Measurements from ENCODE around the gene NCEH1. TPM values are rescaled to one million over a fixed set of nuclear protein-coding genes. Genes with fewer than 3 reads are reported as not detected.

Gene NCEH1
- total and polyA plus RNA-seq, 2 experiments from 2014 or later: 4.7 to 10.5 TPM

- Histone ChIP-seq H4K20me1 (ENCODE audit: insufficient read depth, poor library complexity, severe bottlenecking) (no peaks in the 10 kb centered on the region), H3K4me1 (ENCODE audit: insufficient read depth) (peaks cover 24% of the 10 kb centered on the region), H2AFZ (no peak overlapping the region), H3K27me3 (no peaks in the 10 kb centered on the region), H3K4me2 (no peak overlapping the region), H3K9me2 (replicated peaks; ENCODE audit: insufficient read depth) (no peaks in the 10 kb centered on the region), H3K27ac (no peak overlapping the region), H3K4me3 (no peak overlapping the region), H3K79me2 (no peaks in the 10 kb centered on the region), H3K36me3 (replicated peaks; ENCODE audit: insufficient read depth, low read depth) (no peaks in the 10 kb centered on the region), H3K9me3 (ENCODE audit: low read depth) (no peaks in the 10 kb centered on the region)
- no peak for DNase-seq (ENCODE audit: low spot score)
- TF ChIP-seq EZH2 (IDR thresholded peaks at IDR 0.05; ENCODE audit: borderline replicate concordance) (no peak), CTCF (IDR thresholded peaks at IDR 0.05; ENCODE audit: poor library complexity) (no peak), EZH2phosphoT487 (IDR thresholded peaks at IDR 0.05; ENCODE audit: low read depth, severe bottlenecking, unreplicated experiment) (no peak)
- WGBS (ENCODE audit: low lambda C conversion rate, missing lambda C conversion rate): 96% methylated on average over 11 of the region's 11 CpGs
Measured at GRCh38 chr3:172591876-172592771, 118.7 kb downstream of the NCEH1 start.

- Histone ChIP-seq H3K4me1 (ENCODE audit: insufficient read depth) (peaks cover 24% of the 10 kb centered on the region), H3K4me2 (peak overlapping the region; percentile 1), H3K9me3 (ENCODE audit: low read depth) (no peaks in the 10 kb centered on the region), H2AFZ (no peak overlapping the region), H3K36me3 (replicated peaks; ENCODE audit: insufficient read depth, low read depth) (no peaks in the 10 kb centered on the region), H3K4me3 (no peak overlapping the region), H4K20me1 (ENCODE audit: insufficient read depth, poor library complexity, severe bottlenecking) (no peaks in the 10 kb centered on the region), H3K27ac (peak overlapping the region; percentile 7), H3K27me3 (no peaks in the 10 kb centered on the region), H3K9me2 (replicated peaks; ENCODE audit: insufficient read depth) (no peaks in the 10 kb centered on the region), H3K79me2 (no peaks in the 10 kb centered on the region)
- WGBS (ENCODE audit: low lambda C conversion rate, missing lambda C conversion rate): 41% methylated on average over 4 of the region's 4 CpGs
- TF ChIP-seq CTCF (IDR thresholded peaks at IDR 0.05; ENCODE audit: poor library complexity): no peak
- no peak for TF ChIP-seq EZH2phosphoT487 (IDR thresholded peaks at IDR 0.05; ENCODE audit: low read depth, severe bottlenecking, unreplicated experiment)
- TF ChIP-seq EZH2 (IDR thresholded peaks at IDR 0.05; ENCODE audit: borderline replicate concordance): no peak
- DNase-seq (ENCODE audit: low spot score): no peak
Measured at GRCh38 chr3:172591125-172591605, 119.7 kb downstream of the NCEH1 start.

DNA sequence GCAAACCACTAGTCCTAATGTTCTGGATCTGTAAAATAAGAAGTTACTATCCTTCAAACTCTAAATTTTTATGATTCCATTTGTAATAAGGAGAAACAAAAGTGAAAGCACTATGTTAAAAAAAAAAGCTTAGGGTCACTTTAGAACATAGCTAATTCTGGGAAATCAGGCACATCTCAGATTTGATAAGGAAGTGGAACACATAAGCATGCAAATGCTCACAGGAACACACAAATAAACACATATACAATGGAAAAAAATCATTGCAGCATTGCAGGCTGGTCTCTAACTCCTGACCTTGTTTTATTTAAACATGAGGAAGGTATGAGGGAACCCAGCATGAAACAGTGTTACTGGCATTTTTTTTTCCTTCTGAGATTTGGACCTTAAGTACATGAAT lies 124.4 kb downstream of the NCEH1 start:
- Histone ChIP-seq H3K36me3 (replicated peaks; ENCODE audit: insufficient read depth, low read depth) (no peaks in the 10 kb centered on the region), H3K4me2 (peak overlapping the region; percentile 15), H3K79me2 (no peaks in the 10 kb centered on the region), H3K9me3 (ENCODE audit: low read depth) (no peaks in the 10 kb centered on the region), H2AFZ (peak overlapping the region; percentile 11), H3K9me2 (replicated peaks; ENCODE audit: insufficient read depth) (no peaks in the 10 kb centered on the region), H3K27me3 (no peaks in the 10 kb centered on the region), H3K4me1 (ENCODE audit: insufficient read depth) (peaks cover 12% of the 10 kb centered on the region), H3K4me3 (no peak overlapping the region), H3K27ac (peak overlapping the region; percentile 35), H4K20me1 (ENCODE audit: insufficient read depth, poor library complexity, severe bottlenecking) (no peaks in the 10 kb centered on the region)
- TF ChIP-seq EZH2 (IDR thresholded peaks at IDR 0.05; ENCODE audit: borderline replicate concordance) (no peak), CTCF (IDR thresholded peaks at IDR 0.05; ENCODE audit: poor library complexity) (no peak), EZH2phosphoT487 (IDR thresholded peaks at IDR 0.05; ENCODE audit: low read depth, severe bottlenecking, unreplicated experiment) (no peak)
- no peak for DNase-seq (ENCODE audit: low spot score)
